ENCODE measurements around the gene IFNA14.
"Not testable (repeated sequence)": the region's sequence is repeated elsewhere in the genome, so short reads cannot be mapped to it uniquely, and the experiment has no call there.

Gene IFNA14

DNA sequence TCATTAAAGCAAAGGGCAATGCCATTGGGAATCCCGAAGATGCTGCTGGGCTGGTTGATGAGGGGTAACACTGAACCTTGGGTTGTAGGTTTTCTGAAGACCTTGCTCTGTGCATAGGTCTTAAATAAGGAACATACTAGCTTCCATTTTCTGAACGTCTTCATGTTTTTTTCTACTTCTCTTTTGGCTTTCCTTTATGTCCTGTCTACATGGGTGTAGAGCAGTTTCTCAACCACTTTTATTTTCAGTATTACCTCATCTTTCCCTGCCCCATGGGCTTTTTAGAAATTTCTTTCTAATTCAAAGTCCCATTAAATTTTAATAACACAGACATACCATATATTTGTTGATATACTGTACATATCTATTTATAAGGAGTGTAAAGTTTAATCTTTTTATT, at the start of gene IFNA14:
Gene IFNA14, minus strand, starts transcription at position 95 of the 400 bp plus-strand sequence. Its CDS starts 70 bp downstream, at position 25.
- DNase-seq (ENCODE audit: low read depth), result no peak

DNA sequence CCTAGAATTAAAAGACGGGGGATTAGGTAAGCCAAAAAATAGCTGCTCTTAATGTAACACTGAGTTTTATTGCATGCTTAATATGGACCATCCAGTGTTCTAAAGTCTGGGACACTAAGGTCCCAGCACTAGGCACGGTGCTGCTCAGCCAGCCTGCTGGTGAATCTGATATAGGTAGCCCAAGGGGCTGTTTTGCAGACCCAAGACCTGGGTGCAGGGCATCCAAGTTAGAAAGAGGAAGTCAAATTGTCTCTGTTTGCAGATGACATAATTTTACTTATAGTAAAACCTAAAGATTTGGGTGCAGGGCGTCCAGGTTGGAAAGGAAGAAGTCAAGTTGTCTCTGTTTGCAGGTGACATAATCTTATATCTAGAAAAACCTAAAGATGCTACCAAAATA, 47.5 kb upstream of the IFNA14 start:
- no peak for DNase-seq (ENCODE audit: low read depth)

DNA sequence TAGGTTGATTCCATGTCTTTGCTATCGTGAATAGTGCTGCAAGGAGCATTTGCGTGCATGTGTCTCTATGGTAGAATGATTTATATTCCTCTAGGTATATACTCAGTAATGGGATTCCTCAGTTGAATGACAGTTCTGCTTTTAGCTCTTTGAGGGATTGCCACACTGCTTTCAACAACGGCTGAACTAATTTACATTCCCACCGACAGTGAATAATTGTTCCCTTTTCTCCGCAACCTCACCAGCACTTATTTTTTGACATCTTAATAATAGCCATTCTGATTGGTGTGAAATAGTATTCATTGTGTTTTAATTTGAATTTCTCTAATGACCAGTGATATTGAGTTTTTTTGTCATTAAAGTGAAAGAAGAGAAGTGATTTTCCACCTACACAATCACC, 46.9 kb upstream of the IFNA14 start:
- DNase-seq (ENCODE audit: low read depth), result no peak

DNA sequence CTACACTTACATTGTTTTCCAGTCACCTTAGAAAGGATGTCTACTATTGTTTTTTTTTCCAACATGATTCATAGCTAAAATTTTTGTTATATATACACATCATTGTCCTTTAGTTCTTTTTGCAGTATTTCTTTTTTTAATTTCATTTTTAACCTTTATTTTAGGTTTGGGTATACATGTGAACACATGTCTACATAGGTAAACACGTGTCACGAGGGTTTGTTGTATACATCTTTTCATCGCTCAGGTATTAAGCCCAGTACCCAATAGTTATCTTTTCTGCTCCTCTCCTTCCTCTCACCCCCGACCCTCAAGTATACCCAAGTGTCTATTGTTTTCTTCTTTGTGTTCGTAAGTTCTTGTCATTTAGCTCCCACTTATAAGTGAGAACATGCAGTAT, 46.3 kb upstream of the IFNA14 start:
- no peak for DNase-seq (ENCODE audit: low read depth)

DNA sequence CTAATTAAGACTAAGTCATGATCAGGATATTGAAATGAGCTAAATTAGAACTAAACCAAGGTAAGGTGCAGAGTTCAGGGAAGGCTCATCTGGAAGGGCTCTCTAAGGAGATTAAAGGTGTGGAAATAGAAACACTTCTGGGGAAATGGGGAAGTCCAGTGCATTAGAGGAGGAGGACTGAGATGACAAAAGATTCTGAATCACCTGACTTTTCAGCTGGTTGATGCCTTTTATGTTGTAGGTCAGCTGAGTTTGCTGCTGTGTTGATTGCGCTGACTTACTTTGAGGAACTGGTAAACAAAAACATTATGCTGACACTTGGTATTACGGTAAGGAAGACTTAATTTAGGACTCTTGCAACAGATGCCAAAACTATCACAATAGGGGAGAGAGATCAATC, 41.5 kb upstream of the IFNA14 start:
- no peak for DNase-seq (ENCODE audit: low read depth)

DNA sequence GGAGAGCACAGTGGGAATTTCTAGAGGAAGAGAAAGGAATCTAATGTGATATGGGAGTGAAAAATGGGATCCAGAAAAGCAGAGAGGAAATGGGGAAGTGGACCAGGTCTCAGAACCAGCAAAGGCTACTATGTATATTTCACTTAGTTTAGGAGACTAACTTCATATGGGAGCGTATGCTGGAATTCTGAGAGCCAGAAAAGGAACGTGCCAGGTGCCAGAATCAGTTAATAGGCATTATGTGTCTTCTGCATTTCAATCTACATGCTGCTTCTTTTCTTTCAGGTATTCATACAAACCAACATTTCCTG, 28.5 kb upstream of the IFNA14 start:
- DNase-seq (ENCODE audit: low read depth), result no peak

DNA sequence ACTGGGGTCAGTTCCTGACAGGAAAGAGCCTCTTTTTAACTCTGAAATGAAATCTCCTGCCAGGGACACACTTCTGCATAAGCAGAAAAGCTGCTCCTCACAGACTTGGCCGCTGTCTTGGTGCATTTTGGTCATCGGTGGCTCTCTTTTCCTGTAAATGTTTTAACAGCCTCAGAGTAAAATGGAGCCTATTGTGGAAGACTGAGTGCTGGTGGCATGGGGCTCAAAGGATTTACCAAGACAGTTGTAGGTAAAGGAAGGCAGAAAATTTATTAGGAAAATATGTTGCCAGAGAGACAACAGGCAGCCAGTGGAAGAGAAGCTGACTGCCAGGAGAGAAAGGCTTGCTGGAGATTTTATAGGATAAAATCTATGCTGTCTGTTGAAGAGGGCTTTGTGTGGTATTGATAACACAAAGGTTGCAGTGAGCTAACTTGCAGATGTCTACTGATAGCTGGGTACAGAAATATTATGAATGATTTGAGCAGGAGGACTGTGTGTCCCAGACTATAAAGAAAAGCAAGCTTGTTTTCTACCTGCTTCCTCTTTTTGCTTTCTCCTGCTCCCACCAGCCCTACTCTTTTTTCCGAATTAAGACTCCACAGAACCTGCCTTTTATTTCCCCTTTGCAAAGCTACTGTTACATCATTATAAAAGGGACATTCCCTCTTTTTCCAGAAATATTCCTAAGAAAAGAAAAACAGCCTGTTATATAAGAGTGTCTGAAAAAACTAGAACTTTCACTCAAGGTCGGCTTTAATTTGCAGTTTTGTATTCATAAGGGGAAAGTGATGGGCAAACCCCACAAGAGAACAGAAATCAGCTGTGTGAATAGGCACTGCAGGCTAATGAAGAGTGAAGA, 27.9 kb upstream of the IFNA14 start:
- no peak for DNase-seq (ENCODE audit: low read depth)

DNA sequence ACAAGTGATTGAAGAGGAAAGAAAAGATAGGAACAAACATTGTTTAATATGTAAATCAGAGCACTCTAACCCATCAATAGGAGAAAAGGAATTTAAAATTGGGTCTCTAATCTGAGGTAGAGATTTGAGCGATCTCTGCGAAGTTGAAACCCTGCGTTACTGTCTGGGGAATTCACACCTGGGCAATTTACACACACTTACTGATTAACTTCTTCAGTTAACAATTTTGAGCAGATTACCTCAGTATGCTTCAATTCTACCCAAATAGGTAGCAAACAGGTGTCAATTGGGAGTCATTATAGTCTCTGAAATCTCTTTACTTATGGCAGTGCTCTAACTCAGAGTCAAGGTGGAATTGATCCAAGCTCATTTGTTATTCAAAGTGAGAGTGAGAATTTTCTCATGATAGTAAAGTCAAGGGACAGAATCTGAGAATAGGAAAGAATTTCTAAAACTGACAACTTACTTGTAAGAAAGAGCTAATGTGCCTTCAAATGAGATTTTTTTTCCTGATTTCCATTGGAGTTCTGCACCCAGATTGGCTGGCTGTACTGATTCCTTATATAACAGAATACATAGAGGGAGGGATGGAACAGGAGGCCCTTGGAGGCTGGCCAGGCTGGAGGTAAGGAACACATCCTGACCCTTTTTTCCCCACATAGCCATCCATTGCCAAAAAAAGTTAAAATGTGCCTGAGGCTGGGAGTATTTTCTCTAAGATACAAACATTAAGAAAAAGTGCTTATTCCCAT, 27.1 kb upstream of the IFNA14 start:
- DNase-seq (ENCODE audit: low read depth), result no peak

DNA sequence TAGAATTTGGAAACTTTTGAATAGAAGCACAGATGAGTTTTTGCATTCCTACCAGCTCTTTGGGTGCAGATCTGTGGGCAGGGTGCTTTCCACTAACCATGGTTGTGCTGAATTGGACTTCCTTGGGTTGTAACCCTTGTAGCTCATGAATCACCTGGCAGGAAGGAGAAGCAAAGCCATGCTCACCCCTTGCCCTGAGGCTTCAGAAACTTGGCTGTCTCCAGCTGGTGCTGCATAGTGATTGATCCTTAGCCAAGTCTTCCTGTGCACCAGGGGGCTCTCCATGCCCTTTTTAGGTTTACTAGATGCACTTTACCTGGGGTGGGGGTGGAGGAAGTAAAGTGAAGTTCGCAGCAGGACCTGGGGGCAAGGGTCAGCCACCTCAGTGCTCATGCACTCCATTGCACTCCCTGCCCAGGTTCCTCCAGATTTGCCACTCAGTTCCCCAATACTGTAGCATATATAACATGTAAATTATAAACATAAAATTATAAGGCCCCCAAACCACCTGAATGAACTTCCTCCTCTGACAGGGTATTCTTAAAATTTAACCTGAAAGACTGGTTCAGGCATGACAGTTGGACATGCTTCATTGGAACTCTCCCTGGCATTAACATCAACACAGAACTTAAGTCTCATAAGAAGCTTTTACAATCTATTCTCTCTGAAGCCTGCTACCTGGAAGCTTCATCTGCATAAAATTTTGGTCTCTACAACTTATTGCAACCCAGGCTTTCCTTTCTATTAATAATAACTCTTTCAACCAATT, 25.8 kb upstream of the IFNA14 start:
- DNase-seq (ENCODE audit: low read depth), result no peak

DNA sequence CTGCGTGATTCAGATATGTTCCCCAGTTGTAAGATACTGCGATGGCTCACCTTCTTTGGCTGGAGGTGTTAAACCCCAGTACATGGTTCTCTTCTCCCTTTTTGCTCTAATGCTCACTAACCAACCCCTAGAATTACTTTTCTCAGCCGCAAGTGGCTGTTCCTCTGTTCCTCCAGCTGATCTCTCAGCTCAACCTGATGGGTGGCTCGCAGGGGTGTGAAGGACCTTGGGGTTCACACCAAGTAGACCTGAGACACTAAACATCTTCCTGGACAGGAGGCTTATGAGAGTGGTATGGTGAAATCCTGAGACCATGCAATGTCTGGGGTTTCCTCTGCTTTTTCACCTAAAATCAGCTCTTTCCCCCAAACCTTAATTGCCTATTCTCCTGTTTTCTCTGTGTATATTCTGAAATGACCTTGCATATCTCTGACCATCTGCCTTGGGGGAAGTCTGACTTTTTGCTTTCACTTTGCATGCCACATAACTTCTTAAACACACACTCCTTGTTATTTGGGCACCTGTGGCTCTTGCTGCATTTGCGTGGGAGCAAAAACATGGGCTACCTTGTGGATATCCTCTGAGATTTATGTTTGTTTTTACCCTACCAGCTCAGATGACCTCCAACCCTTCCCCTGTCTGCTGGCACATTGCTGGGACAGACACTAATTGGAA, 15.9 kb upstream of the IFNA14 start:
- no peak for DNase-seq (ENCODE audit: low read depth)

DNA sequence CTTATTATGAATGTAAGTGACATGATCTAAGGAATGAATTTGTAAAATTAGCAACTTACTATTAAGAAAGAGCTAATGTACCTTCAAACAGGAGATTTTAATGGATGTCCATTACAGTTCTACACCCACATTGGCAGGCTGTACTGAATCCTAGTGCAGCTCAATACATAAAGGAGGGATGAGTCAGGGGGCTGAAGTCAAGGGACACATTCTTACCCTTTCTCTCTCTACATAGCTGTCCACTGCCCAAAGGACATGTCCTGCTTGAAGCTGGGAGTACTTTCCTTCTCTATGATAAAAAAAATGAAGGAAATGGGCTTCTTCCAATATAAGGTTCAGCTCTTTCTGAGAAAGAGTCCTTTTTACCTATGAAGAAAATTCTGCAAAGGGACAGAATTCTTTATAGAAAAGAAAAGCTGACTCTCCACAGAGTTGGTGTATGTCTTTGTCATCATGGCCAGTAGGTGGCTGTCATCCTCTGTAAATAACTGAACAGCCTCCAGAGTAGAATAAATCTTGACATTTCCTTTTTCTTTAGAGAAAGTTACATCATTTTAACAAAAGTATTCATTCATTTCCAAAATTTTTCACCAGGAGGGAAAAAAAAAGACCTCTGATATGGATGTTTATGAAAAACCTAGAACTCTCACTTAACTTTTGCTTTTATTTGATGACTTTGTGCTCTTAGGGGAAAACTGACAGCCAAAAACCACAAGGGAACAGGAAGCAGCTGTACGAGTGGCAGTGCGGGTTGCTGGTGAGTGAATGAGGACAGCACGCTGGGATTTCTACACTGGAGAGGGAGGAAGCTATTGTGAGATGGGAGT, 13.1 kb upstream of the IFNA14 start:
- DNase-seq (ENCODE audit: low read depth), result no peak

DNA sequence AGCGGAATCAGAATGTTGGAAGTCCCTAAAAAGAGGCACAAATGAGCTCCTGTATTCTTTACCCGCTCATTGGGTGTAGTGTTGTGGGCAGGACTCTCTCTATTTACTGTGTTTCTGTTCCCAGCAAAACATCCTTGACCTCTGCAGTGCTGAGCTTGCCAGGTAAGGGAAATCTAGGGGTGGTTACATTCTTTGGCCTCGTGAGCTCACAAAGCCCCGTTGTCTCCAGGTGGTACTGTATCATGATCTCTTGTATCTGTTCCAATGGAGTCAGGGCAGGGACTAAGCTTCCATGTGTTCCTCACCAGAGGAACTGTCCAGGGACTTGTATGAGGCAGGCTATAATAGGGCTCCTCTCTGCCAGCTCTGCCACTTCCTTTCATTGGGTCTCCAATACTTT, 11.8 kb upstream of the IFNA14 start:
- no peak for DNase-seq (ENCODE audit: low read depth)

DNA sequence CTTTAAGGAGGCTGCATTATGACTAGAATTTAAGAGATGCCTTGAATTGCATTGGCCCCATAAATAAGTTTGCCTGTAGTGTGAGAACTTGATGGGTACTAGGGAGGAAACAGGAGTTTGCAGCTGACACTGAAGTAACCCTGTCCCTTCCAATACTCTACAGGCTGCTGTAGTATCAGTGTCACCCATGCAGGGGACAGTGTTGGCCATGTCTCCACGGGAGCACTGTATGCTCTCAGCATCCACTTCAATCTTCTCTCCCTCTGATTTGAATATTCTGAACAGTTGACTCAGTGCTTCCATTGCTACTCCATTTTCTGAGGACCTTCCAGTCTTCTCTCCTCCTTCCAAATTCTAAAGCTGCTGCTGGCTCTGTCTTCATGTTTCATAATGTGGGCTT, 11.4 kb upstream of the IFNA14 start:
- no peak for DNase-seq (ENCODE audit: low read depth)

DNA sequence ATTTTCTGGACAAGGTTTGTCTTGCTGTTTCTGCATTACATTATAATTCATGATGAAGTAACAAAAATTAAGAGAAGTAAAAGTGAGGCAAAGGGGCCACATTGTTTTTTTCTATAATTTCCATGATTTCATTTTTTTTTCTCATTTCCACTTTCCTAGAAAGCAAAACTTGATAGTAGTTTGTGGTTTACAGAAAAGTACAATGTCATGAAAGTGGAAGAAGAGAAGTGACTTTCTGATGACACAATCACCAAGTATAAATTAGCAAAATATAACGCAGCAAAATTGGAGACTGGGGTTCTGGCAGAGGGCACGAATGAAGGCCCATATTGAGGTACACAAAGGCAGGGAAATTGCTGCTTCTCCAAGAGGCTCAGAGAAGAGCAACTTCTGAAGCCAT, 5.0 kb upstream of the IFNA14 start:
- DNase-seq (ENCODE audit: low read depth), result no peak

DNA sequence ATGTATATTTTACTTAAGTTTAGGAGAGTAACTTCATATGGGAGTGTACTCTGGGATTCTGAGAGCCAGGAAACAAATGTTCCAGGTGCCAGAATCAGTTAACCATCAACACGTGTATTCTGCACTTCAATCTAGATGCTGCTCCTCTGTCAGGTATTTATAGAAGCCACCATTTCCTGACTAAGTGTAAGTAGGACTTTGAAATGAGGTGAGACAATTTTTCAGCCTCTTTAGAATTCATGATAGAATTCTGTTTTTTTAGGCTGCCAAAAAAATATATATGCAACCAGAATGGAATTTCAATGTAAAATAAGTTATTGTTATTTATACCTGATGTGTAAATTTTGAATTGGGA, 3.5 kb downstream of the IFNA14 start:
- DNase-seq (ENCODE audit: low read depth), result not testable (repeated sequence)

DNA sequence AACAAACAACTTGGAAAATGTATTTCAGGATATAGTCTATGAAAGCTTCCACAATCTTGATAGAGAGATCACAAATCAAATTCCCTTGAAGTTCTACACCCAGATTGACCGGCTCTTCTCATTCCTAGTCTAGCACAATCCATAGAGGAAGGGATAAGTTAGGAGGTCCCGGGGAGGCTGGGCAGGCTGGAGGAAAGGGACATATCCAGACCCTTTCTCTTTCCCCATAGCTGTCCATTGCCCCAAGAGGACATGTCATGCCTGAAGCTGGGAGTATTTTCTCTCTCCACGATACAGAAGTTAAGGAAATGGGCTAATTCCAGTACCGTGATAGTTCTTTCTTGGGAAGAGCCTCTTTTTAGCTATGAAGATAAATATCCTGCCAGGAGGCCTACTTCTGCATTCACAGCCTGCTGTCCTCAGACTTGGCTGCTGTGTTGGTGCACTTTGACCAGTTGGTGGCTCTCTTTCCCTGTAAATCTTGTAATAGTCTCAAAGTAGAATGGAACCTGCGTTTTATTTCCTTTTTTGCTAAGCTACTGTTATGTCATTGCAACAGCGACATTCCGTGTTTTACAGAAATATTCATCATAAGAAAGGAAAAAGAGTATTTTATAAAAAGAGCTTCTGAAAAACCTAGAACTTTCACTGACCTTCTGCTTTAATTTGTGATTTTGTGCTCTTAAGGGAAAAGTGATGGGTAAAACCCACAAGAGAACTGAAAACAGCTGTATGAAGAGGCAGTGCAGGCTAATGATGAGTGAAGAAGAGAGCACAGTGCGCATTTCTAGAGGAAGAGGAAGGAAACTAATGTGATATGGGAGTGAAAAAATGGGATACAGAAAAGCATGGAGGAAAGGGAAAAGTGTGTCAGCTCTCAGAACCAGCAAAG, 4.1 kb downstream of the IFNA14 start:
- not testable (repeated sequence) for DNase-seq (ENCODE audit: low read depth)

DNA sequence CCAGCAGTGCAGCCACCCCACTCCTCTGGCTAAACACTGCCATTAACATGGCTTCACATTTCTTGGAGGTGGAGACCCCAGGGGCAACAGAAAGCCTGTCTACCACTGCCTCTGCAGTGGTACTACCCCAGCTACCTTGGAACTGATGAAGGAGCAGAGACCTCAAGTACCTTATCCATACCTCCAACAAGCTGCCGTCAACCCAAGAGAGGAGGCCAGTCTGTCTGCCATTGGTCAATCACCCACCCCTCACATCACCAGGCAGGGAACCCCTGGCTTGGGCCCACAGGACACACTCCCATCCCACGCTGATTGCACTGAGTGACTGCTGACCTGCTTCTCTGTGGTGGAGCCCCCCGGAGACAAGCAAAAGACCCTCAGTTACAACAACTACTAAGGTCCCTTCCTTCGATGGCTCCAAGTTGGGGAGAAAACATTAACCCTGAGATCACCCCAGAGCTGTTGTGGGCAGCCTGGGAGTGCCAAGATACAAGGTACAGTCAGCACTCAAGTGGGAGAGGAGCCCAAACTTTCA, 5.6 kb downstream of the IFNA14 start:
- DNase-seq (ENCODE audit: low read depth), result no peak

DNA sequence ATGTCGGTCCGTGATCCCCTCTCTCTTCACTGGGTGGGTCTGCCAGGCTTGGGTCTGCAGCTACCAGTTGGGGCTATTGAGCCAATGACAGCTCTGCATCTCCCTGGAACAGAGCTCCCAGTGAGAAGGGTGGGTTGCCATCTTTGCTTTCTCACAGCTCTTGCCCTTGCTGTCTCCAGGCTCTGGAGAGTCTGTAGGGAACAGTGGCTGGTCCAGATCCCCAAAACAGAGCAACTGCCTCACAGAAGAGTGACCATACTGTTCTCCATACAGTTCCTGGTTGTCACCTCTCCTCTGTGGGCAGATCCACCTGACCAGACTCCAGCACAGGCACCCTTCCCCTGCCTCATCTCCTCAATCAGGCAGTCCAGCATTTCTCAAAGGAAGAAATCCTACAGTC, 6.5 kb downstream of the IFNA14 start:
- no peak for DNase-seq (ENCODE audit: low read depth)

DNA sequence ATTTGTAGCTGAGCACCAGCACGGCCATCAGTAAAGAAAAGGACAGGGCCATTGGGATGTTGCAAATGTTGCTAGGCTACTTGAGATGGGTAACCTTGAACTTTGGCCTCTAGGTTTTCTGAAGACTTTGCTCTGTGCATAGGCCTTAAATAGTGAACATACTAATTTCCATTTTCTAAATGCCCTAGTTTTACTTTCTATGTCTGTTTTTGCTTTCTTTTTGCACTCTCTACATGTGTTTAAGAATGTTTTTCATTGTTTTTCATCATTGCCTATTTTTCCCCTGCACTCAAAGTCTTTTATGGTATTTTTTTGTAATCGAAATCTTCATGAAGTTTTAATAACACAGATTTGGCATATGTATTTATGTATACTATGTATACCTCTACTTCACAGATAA, 11.7 kb downstream of the IFNA14 start, which contains the start of gene IFNA17:
Gene IFNA17, minus strand, starts transcription at position 101 of the 400 bp plus-strand sequence. Its CDS starts 49 bp downstream, at position 52.
- no peak for DNase-seq (ENCODE audit: low read depth)

DNA sequence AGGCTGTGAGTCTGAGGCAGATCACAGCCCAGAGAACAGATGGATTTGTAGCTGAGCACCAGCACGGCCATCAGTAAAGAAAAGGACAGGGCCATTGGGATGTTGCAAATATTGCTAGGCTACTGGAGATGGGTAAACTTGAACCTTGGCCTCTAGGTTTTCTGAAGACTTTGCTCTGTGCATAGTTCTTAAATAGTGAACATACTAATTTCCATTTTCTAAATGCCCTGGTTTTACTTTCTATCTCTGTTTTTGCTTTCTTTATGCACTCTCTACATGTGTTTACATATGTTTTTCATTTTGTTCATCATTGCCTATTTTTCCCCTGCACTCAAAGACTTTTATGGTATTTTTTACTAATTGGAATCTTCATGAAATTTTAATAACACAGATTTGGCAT, 22.6 kb downstream of the IFNA14 start, which contains the start of gene IFNA16:
Gene IFNA16, minus strand, starts transcription at position 101 of the 400 bp plus-strand sequence. Its CDS starts 6 bp downstream, at position 95.
- not testable (repeated sequence) for DNase-seq (ENCODE audit: low read depth)

Measured in stimulated activated CD8-positive, alpha-beta memory T cell treated with anti-CD3 and anti-CD28 coated beads, Interleukin-4, amount 100 ng/mL, for 24 hours (primary cell).